H9 (cell line): ENCODE data around the gene CACNA1A. TPM values are rescaled to one million over a fixed set of nuclear protein-coding genes. Genes with fewer than 3 reads are reported as not detected.

ENCODE experiments used
- DNase-seq: peaks from one replicate; pipeline ENCODE4 v3.0.0-alpha.2; 2017
- H2AFZ ChIP-seq: one replicate; pipeline ENCODE4 v1.6.1; 2013; ENCODE audit warnings: mild to moderate bottlenecking, low read length, control low read depth, moderate library complexity
- H2AK5ac ChIP-seq: 2 replicates; pipeline ENCODE4 v1.6.1; 2013; ENCODE audit warnings: low read length, control low read depth, mixed read lengths; ENCODE audit not compliant: insufficient read length
- H2BK120ac ChIP-seq: one replicate; pipeline ENCODE4 v1.6.1; 2013; ENCODE audit warnings: low read depth, mild to moderate bottlenecking, low read length, control low read depth, inconsistent platforms; ENCODE audit not compliant: poor library complexity, severe bottlenecking
- H2BK12ac ChIP-seq: 2 replicates; pipeline ENCODE4 v1.6.1; 2013; ENCODE audit warnings: low read length, control low read depth, mixed read lengths, low read depth; ENCODE audit not compliant: insufficient read length
- H2BK15ac ChIP-seq: 2 replicates; pipeline ENCODE4 v1.6.1; 2013; ENCODE audit warnings: low read depth, low read length, control low read depth
- H2BK20ac ChIP-seq: one replicate; pipeline ENCODE4 v1.6.1; 2013; ENCODE audit warnings: low read depth, mild to moderate bottlenecking, low read length, control low read depth, inconsistent platforms; ENCODE audit not compliant: poor library complexity, severe bottlenecking
- H2BK5ac ChIP-seq: 2 replicates; pipeline ENCODE4 v1.6.1; 2013; ENCODE audit warnings: low read length, control low read depth, mixed read lengths; ENCODE audit not compliant: insufficient read length
- H3K14ac ChIP-seq: 2 replicates; pipeline ENCODE4 v1.6.1; 2013; ENCODE audit warnings: low read length, control low read depth; ENCODE audit not compliant: insufficient read depth
- H3K18ac ChIP-seq: 2 replicates; pipeline ENCODE4 v1.6.1; 2013; ENCODE audit warnings: low read depth, mild to moderate bottlenecking, mixed read lengths, low read length, control low read depth; ENCODE audit not compliant: insufficient read length
- H3K23ac ChIP-seq: 2 replicates; pipeline ENCODE4 v1.6.1; 2013; ENCODE audit warnings: low read length, control low read depth, mixed read lengths, low read depth; ENCODE audit not compliant: insufficient read length
- H3K23me2 ChIP-seq: 2 replicates; pipeline ENCODE4 v1.6.1; 2013; ENCODE audit warnings: low read depth, mild to moderate bottlenecking, mixed read lengths, low read length, control low read depth; ENCODE audit not compliant: insufficient read length, poor library complexity, severe bottlenecking
- H3K27ac ChIP-seq: 2 replicates; pipeline ENCODE4 v1.5.1; 2013; ENCODE audit warnings: low read length, control low read depth, mixed read lengths, low read depth; ENCODE audit not compliant: insufficient read length
- H3K27me3 ChIP-seq: 2 replicates; pipeline ENCODE4 v1.6.1; 2013; ENCODE audit warnings: low read length, control low read depth, inconsistent platforms; ENCODE audit not compliant: insufficient read depth
- H3K4ac ChIP-seq: 2 replicates; pipeline ENCODE4 v1.6.1; 2013; ENCODE audit warnings: low read depth, mild to moderate bottlenecking, control low read depth, inconsistent platforms, low read length, moderate library complexity
- H3K4me1 ChIP-seq: 2 replicates; pipeline ENCODE4 v1.6.1; 2013; ENCODE audit warnings: low read length, control low read depth, inconsistent platforms; ENCODE audit not compliant: insufficient read depth
- H3K4me2 ChIP-seq: 2 replicates; pipeline ENCODE4 v1.6.1; 2013; ENCODE audit warnings: low read length, control low read depth, mixed read lengths; ENCODE audit not compliant: insufficient read length, insufficient read depth
- H3K56ac ChIP-seq: 2 replicates; pipeline ENCODE4 v1.6.1; 2013; ENCODE audit warnings: low read depth, mild to moderate bottlenecking, mixed read lengths, low read length, control low read depth; ENCODE audit not compliant: insufficient read length
- H3K79me1 ChIP-seq: 2 replicates; pipeline ENCODE4 v1.6.1; 2013; ENCODE audit warnings: low read depth, mild to moderate bottlenecking, moderate library complexity, low read length, control low read depth, inconsistent platforms; ENCODE audit not compliant: insufficient read depth, poor library complexity, severe bottlenecking
- H3K79me2 ChIP-seq: 2 replicates; pipeline ENCODE4 v1.6.1; 2013; ENCODE audit warnings: low read length, control low read depth, inconsistent platforms; ENCODE audit not compliant: insufficient read depth
- H3K9ac ChIP-seq: 2 replicates; pipeline ENCODE4 v1.6.1; 2013; ENCODE audit warnings: low read length, control low read depth, mixed read lengths; ENCODE audit not compliant: insufficient read length; ENCODE audit errors: extremely low read depth
- H3K9me3 ChIP-seq: one replicate; pipeline ENCODE4 v1.6.1; 2013; ENCODE audit warnings: low read depth, low read length, inconsistent platforms; ENCODE audit not compliant: control insufficient read depth
- H3T11ph ChIP-seq: one replicate; pipeline ENCODE4 v1.6.1; 2013; ENCODE audit warnings: mild to moderate bottlenecking, low read length, control low read depth, inconsistent platforms
- H4K20me1 ChIP-seq: one replicate; pipeline ENCODE4 v1.6.1; 2013; ENCODE audit not compliant: control insufficient read depth, insufficient read length, insufficient read depth
- H4K5ac ChIP-seq: 2 replicates; pipeline ENCODE4 v1.6.1; 2013; ENCODE audit warnings: low read depth, mild to moderate bottlenecking, mixed read lengths, low read length, control low read depth; ENCODE audit not compliant: insufficient read length
- H4K8ac ChIP-seq: replicated peaks from 2 replicates; pipeline ENCODE4 v1.6.1; 2013; ENCODE audit warnings: low read length, control low read depth, mixed read lengths, low read depth; ENCODE audit not compliant: insufficient read length
- H4K91ac ChIP-seq: 2 replicates; pipeline ENCODE4 v1.6.1; 2013; ENCODE audit warnings: low read depth, mild to moderate bottlenecking, moderate library complexity, mixed read lengths, low read length, control low read depth; ENCODE audit not compliant: insufficient read length
- H3K27ac Mint-ChIP-seq, 3 experiments: 2 replicates in 2 of 3; 3 replicates in 1 of 3; pipeline ENCODE4 v1.8.0; 2020 to 2021; ENCODE audit warnings: mixed read lengths in 3 of 3, mild to moderate bottlenecking in 1 of 3, moderate library complexity in 1 of 3
- H3K27me3 Mint-ChIP-seq: 2 replicates; pipeline ENCODE4 v1.8.0; 2021; ENCODE audit warnings: low read depth, mild to moderate bottlenecking, moderate library complexity, mixed read lengths
- H3K36me3 Mint-ChIP-seq, 3 experiments: 2 replicates in 2 of 3; 3 replicates in 1 of 3; pipeline ENCODE4 v1.8.0; 2020 to 2021; ENCODE audit warnings: low read depth in 3 of 3, mixed read lengths in 3 of 3; ENCODE audit not compliant: insufficient read depth in 1 of 3
- H3K4me1 Mint-ChIP-seq, 2 experiments: 2 replicates each; pipeline ENCODE4 v1.8.0; 2020; ENCODE audit warnings: mixed read lengths in 2 of 2
- H3K4me3 Mint-ChIP-seq, 2 experiments: 2 replicates in 1 of 2; 3 replicates in 1 of 2; pipeline ENCODE4 v1.8.0; 2020 to 2021; ENCODE audit warnings: mild to moderate bottlenecking in 2 of 2, mixed read lengths in 2 of 2, moderate library complexity in 1 of 2
- H3K9me3 Mint-ChIP-seq, 2 experiments: 2 replicates in 1 of 2; 3 replicates in 1 of 2; pipeline ENCODE4 v1.8.0; 2020; ENCODE audit warnings: mild to moderate bottlenecking in 2 of 2, mixed read lengths in 2 of 2, moderate library complexity in 1 of 2
- CTCF ChIP-seq: fragments of 200-600 bp; sonication (generic); conservative IDR thresholded peaks from 3 replicates; pipeline ENCODE4 v1.8.0; 2021; ENCODE audit warnings: antibody characterized with exemption, mild to moderate bottlenecking
- WGBS: extraction: QIAGEN DNeasy Blood & Tissue Kit; methylation state at CpG from one replicate; pipeline ENCODE4 v1.1.7; 2013; ENCODE audit warnings: missing lambda C conversion rate, low lambda C conversion rate, mixed read lengths; ENCODE audit not compliant: insufficient read length; ENCODE audit errors: extremely low coverage; 5-methylcytosine and 5-hydroxymethylcytosine counted together
- total RNA-seq: library from RNA; stranded (reverse); gene quantifications from 2 replicates; pipeline ENCODE4 v1.2.1, GENCODE V29; 2021

Gene CACNA1A
- total RNA-seq, 1 experiment from 2014 or later = 8.0 TPM

- no peak overlapping the region for H4K8ac ChIP-seq
- DNase-seq = no peak
- no peak overlapping the region for H2BK12ac ChIP-seq
- H3K4me3 Mint-ChIP-seq = peak overlapping the region; percentile 81 to 95
- no peaks in the 10 kb centered on the region for H3K9me3 ChIP-seq
- H3K27ac Mint-ChIP-seq = peak overlapping the region in 1 of 3 experiments; percentile 13; a peak in 1 of 7 replicates
- H4K5ac ChIP-seq = no peak overlapping the region
- no peak overlapping the region for H3K18ac ChIP-seq
- peaks cover 19 to 32% of the 10 kb centered on the region in 2 experiments for H3K4me1 Mint-ChIP-seq
- H2AK5ac ChIP-seq = no peak overlapping the region
- no peak for TF ChIP-seq CTCF
- H3K4me1 ChIP-seq = no peaks in the 10 kb centered on the region; the same call in 1 of the 2 replicates
- H2BK20ac ChIP-seq = no peak overlapping the region
- H3K27ac ChIP-seq = no peak overlapping the region
- no peak overlapping the region for H4K91ac ChIP-seq
- no peak overlapping the region for H3K9ac ChIP-seq
- H3K9me3 Mint-ChIP-seq = no peaks in the 10 kb centered on the region; a peak in 1 of 5 replicates
- no peak overlapping the region for H3K14ac ChIP-seq
- H2BK15ac ChIP-seq = no peak overlapping the region
- H2BK5ac ChIP-seq = no peak overlapping the region
- H2AFZ ChIP-seq = no peak overlapping the region
- H3K36me3 Mint-ChIP-seq = peaks cover 12 to 28% (median 18%) of the 10 kb centered on the region in 3 experiments; a peak in 6 of 7 replicates
- H3K4me2 ChIP-seq = peak overlapping the region; percentile 55
- no peaks in the 10 kb centered on the region; the same call in 1 of the 2 replicates for H3K27me3 ChIP-seq
- H3K79me2 ChIP-seq = no peaks in the 10 kb centered on the region
- H3K56ac ChIP-seq = no peak overlapping the region
- no peak overlapping the region for H3K23ac ChIP-seq
- H3T11ph ChIP-seq = no peak overlapping the region
- WGBS = no CpG with 5 or more reads among the region's 20 CpGs
- no peaks in the 10 kb centered on the region for H3K79me1 ChIP-seq
- peaks cover 75% of the 10 kb centered on the region for H3K27me3 Mint-ChIP-seq
- H3K23me2 ChIP-seq = peaks cover 14% of the 10 kb centered on the region
- H3K4ac ChIP-seq = no peak overlapping the region
- H2BK120ac ChIP-seq = no peak overlapping the region
- no peaks in the 10 kb centered on the region for H4K20me1 ChIP-seq
Observed at GRCh38 chr19:13505164-13505695, 1.0 kb downstream of the CACNA1A start.
